Endothelial cell (in vitro differentiated cells): ENCODE results near the gene TSPYL4. TPM values are rescaled to one million over a fixed set of nuclear protein-coding genes. Genes with fewer than 3 reads are reported as not detected.
A peak's percentile ranks its signal among the peaks of the same experiment; 100 is the strongest.

Experiments
- DNase-seq: peaks from one replicate; pipeline ENCODE4 v3.0.0; 2021; ENCODE audit warnings: low spot score
- H3K27ac Mint-ChIP-seq: one replicate; pipeline ENCODE4 v1.8.0; 2021; ENCODE audit warnings: mixed read lengths, inconsistent platforms; ENCODE audit not compliant: unreplicated experiment
- H3K27me3 Mint-ChIP-seq: one replicate; pipeline ENCODE4 v1.8.0; 2021; ENCODE audit warnings: mild to moderate bottlenecking, moderate library complexity, mixed read lengths, inconsistent platforms; ENCODE audit not compliant: unreplicated experiment
- H3K36me3 Mint-ChIP-seq: one replicate; pipeline ENCODE4 v1.8.0; 2021; ENCODE audit warnings: mild to moderate bottlenecking, low read depth, mixed read lengths, inconsistent platforms; ENCODE audit not compliant: unreplicated experiment
- H3K4me1 Mint-ChIP-seq: one replicate; pipeline ENCODE4 v1.8.0; 2021; ENCODE audit warnings: mild to moderate bottlenecking, mixed read lengths, inconsistent platforms; ENCODE audit not compliant: unreplicated experiment
- H3K4me3 Mint-ChIP-seq: one replicate; pipeline ENCODE4 v1.8.0; 2021; ENCODE audit warnings: mild to moderate bottlenecking, mixed read lengths, inconsistent platforms; ENCODE audit not compliant: unreplicated experiment
- H3K9me3 Mint-ChIP-seq: one replicate; pipeline ENCODE4 v1.8.0; 2021; ENCODE audit warnings: mixed read lengths, inconsistent platforms; ENCODE audit not compliant: unreplicated experiment
- CTCF ChIP-seq: fragments of 200-600 bp; sonication (generic); IDR thresholded peaks from one replicate; pipeline ENCODE4 v1.5.0; 2021; ENCODE audit warnings: antibody characterized with exemption; ENCODE audit not compliant: unreplicated experiment
- total RNA-seq: library from RNA; stranded (reverse); fragmentation: NEBNext Ultra II Directional; extraction: Animal tissue kit (Norgen Biotek cat#: 25700); gene quantifications from one replicate; pipeline ENCODE4 v1.2.1, GENCODE V29; 2021; ENCODE audit not compliant: unreplicated experiment

The TSPYL4 gene
- total RNA-seq, 1 donor from 2014 or later: 21.1 TPM

DNA sequence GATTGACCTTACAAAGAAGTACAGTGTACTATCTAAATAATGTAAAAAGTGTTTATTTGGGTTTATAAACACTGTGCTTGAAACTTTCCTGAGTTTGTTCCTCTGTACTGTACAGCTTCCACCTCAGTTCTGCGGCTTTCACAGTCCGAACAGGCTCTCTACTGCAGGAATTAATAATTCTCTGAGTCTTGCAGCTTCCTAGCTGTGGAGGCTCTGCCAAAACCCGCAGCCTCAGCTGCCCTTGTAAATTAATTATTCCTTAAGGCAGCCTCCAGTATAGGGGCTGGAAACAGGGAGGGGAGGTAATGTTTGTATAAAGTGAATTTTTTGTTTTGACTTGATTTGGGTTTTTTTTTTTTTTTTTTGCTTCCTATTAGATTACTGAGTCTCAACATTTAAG lies 19.2 kb downstream of the TSPYL4 start:
- H3K27me3 Mint-ChIP-seq: peaks cover 2% of the 10 kb centered on the region
- H3K9me3 Mint-ChIP-seq: no peaks in the 10 kb centered on the region
- H3K36me3 Mint-ChIP-seq: peaks cover 3% of the 10 kb centered on the region
- no peaks in the 10 kb centered on the region for H3K4me1 Mint-ChIP-seq
- TF ChIP-seq CTCF: no peak
- H3K4me3 Mint-ChIP-seq: no peak overlapping the region
- H3K27ac Mint-ChIP-seq: no peak overlapping the region
- DNase-seq: no peak

DNA sequence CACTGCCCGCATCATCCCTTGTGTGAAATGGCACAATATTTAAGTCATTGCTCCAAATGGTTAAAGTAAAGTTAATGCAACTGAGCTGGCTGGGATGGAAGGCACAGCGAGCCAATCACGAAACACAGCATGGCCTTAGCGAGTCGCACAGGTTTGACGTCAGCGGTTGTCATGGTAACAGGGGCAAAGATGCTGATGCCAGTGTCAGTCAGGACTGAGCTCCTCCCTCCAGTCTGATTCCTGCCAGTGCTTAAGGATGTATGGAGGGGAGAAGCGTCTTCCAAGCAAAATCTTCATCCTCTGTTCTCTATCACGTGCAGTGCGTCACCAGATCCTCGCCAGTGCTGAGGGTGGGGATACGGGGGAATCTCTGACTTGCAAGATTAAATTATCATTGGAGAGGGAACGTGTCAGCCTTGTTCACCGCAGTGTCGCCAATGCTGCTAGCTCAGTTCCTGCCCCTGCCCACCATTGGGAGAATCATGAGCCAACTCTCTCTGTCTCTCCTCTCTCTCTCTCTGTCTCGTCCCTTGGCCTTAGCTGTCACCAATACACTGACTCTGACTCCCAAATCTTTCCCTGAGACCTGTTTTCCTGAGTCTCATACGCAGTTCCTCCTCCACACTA lies 24.5 kb downstream of the TSPYL4 start:
- no peaks in the 10 kb centered on the region for H3K4me1 Mint-ChIP-seq
- DNase-seq: peak; percentile 82

DNA sequence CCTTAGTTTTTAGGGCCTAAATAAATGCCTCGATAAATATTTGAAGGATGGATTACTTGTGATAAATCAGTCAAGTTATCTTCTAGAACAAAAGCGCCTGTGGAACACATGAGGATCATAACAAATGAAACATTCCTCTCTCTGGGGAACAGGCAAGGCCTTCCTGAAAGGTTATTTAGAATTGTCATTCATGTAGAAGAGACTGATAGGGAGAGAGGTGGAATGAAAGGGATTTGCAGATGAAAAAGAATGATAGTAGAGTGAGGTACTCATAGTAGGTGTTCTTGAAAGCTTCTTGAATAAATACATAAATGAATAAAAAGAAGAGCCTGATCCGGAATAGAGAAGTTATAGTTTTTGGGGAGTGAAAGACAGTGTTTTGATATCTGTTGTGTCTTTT lies 30.5 kb downstream of the TSPYL4 start:
- H3K36me3 Mint-ChIP-seq: no peaks in the 10 kb centered on the region
- no peaks in the 10 kb centered on the region for H3K4me1 Mint-ChIP-seq
- H3K27me3 Mint-ChIP-seq: no peaks in the 10 kb centered on the region
- DNase-seq: no peak
- no peak for TF ChIP-seq CTCF
- no peaks in the 10 kb centered on the region for H3K9me3 Mint-ChIP-seq
- no peak overlapping the region for H3K27ac Mint-ChIP-seq
- H3K4me3 Mint-ChIP-seq: no peak overlapping the region

More for the DNA sequence above, 24.5 kb downstream of the TSPYL4 start:
- peaks cover 4% of the 10 kb centered on the region for H3K36me3 Mint-ChIP-seq
- H3K27me3 Mint-ChIP-seq: no peaks in the 10 kb centered on the region
- no peaks in the 10 kb centered on the region for H3K9me3 Mint-ChIP-seq
- peak overlapping the region; percentile 34 for H3K4me3 Mint-ChIP-seq
- peak overlapping the region; percentile 86 for H3K27ac Mint-ChIP-seq
- TF ChIP-seq CTCF: no peak

DNA sequence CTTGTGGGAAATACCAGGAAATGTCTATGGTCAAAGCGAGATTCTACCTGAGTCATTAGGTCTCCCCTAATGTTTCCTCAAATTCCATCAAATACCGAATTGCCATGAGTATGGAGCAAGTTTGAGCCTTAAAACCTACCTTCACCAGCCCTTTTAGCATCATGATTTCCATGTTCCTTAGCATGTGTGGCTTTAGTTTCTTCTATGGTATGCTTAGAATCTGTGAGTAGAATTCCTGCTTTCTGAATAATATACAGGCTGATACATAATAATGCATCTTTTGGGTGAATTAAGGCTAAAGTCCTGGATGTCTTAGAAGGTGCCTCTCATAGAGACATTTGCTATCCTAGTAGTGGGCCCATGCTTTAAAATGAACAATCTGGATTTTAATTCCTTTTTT lies 32.0 kb downstream of the TSPYL4 start:
- Mint-ChIP-seq H3K27me3 (no peaks in the 10 kb centered on the region), H3K4me3 (no peak overlapping the region), H3K9me3 (no peaks in the 10 kb centered on the region), H3K4me1 (no peaks in the 10 kb centered on the region), H3K36me3 (no peaks in the 10 kb centered on the region), H3K27ac (no peak overlapping the region)
- TF ChIP-seq CTCF: no peak
- no peak for DNase-seq

DNA sequence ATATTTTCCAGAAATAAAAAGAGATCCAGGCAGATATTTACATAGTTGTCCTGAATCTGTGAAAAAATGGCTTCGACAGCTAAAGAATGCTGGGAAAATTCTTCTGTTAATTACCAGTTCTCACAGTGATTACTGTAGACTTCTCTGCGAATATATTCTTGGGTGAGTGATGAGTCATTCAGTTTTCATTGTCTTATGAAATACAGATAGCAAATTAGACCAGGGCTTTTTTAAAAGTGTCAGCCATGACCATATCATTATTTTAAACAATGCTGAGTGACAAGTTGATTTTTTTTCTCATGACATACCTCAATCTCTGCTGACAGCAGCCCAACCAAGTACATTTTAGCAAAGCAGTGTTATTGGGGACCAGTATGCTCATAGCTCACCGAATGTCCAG lies 32.8 kb downstream of the TSPYL4 start:
- no peaks in the 10 kb centered on the region for H3K36me3 Mint-ChIP-seq
- H3K4me3 Mint-ChIP-seq: no peak overlapping the region
- no peaks in the 10 kb centered on the region for H3K4me1 Mint-ChIP-seq
- H3K27ac Mint-ChIP-seq: no peak overlapping the region
- no peaks in the 10 kb centered on the region for H3K27me3 Mint-ChIP-seq
- DNase-seq: no peak
- no peak for TF ChIP-seq CTCF
- no peaks in the 10 kb centered on the region for H3K9me3 Mint-ChIP-seq
